Stimulated activated CD8-positive, alpha-beta memory T cell treated with anti-CD3 and anti-CD28 coated beads, Interleukin-2, amount 100 ng/mL, for 48 hours (primary cell): ENCODE results near the gene SIRPB2.
"Not testable (repeated sequence)": the region's sequence is repeated elsewhere in the genome, so short reads cannot be mapped to it uniquely, and the experiment has no call there.

ENCODE experiments used
- DNase-seq, 2 donors: peaks; one replicate each; pipeline ENCODE4 v3.0.0-alpha.2; 2020; ENCODE audit warnings: low read depth in 2 of 2

The SIRPB2 gene

GRCh38 chr20:1499528-1500420 lies 8.6 kb upstream of the SIRPB2 start:
- no peak for DNase-seq

- not testable (repeated sequence) for DNase-seq
Measured at GRCh38 chr20:1497371-1497770, 6.2 kb upstream of the SIRPB2 start.

GRCh38 chr20:1496930-1497329 lies 5.7 kb upstream of the SIRPB2 start:
- no peak for DNase-seq

GRCh38 chr20:1494436-1494835 lies 3.2 kb upstream of the SIRPB2 start:
- DNase-seq = no peak

- no peak for DNase-seq
Measured at GRCh38 chr20:1493536-1493935, 2.3 kb upstream of the SIRPB2 start.

- DNase-seq = no peak
Measured at GRCh38 chr20:1491860-1492642, 831 bp upstream of the SIRPB2 start.

- DNase-seq = no peak
Measured at GRCh38 chr20:1490643-1491195, 501 bp downstream of the SIRPB2 start.

- no peak for DNase-seq
Measured at GRCh38 chr20:1489764-1490436, 1.3 kb downstream of the SIRPB2 start.

- DNase-seq = no peak
Measured at GRCh38 chr20:1489325-1489724, 1.9 kb downstream of the SIRPB2 start.

GRCh38 chr20:1486566-1486965 lies 4.7 kb downstream of the SIRPB2 start:
- DNase-seq = no peak

- DNase-seq = no peak
Measured at GRCh38 chr20:1484438-1485116, 6.6 kb downstream of the SIRPB2 start.

GRCh38 chr20:1479831-1480595 lies 11.2 kb downstream of the SIRPB2 start:
- DNase-seq = no peak

GRCh38 chr20:1478566-1478965 lies 12.7 kb downstream of the SIRPB2 start:
- no peak for DNase-seq

- DNase-seq = no peak
Measured at GRCh38 chr20:1477896-1478490, 13.2 kb downstream of the SIRPB2 start.

GRCh38 chr20:1474817-1475603 lies 16.2 kb downstream of the SIRPB2 start:
- DNase-seq = no peak

- no peak for DNase-seq
Measured at GRCh38 chr20:1474325-1474724, 16.9 kb downstream of the SIRPB2 start.

- no peak for DNase-seq
Measured at GRCh38 chr20:1473246-1474220, 17.7 kb downstream of the SIRPB2 start.

- no peak for DNase-seq
Measured at GRCh38 chr20:1472556-1473245, 18.5 kb downstream of the SIRPB2 start.
